ENCODE data around the gene NHEJ1. TPM values are rescaled to one million over a fixed set of nuclear protein-coding genes. Genes with fewer than 3 reads are reported as not detected.

The NHEJ1 gene
- polyA plus RNA-seq, 3 donors: 19.5 to 22.6 (median 20.4) TPM

DNA sequence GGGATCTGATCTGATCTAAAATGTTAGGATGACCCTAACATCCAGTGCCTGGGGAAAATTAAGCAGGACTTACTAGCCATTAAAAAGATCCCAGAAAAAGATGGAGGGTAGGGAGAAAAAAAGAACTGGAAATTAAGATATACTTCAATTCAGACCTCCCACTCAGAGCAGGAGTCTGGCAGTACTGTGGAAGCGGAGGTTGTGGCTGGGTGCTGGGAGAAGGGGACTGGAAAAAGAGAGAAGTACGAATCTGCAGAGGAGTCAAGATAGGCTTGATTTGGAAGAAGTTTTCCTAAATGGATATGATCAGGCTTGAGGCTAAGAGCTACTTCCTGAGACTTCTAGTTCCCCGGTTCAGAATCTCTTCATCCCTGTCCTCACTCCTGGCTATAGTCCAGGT is 66.4 kb downstream of the NHEJ1 start:
- no peak for DNase-seq (ENCODE audit: low read depth in 3 of 3, low spot score in 2 of 3)

DNA sequence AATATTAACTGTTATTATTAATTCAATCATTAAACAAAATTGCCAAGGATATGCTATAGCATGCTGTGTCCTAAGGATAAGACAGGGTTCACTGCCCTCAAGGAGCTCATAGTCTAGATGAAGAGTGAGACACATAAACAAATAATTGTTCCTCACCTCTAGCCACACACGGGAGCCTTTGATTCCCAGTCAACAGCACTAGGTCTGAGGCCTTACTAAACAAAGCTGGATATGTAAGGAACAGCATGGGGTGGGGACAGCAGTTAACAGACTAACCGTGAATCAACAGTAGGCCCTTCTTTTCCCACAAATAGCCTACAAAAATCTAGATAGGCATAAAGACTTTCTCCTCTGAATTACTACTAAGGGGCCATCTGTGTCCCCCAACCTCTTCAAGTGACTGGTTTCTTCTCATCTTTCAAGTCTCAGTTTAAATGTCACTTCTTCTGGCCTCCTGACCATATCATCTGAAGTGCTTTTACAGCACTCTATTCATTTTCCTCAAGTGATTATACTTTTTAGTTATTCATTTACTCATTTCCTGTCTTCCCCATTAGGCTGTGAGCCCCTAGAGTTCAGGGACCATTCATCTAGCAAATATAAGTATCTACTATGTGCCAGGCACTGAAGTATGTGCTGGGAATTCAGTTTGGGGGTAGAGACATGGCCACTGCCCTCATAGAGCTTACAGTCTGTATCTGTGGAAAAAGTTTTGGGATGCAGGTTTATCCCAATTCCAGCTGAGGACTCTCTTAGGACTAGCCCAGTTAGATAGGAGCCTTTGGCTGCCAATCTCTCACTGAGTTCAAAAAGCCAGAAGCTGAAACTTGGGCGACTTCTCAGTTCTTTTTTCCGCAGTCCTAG is 69.9 kb downstream of the NHEJ1 start:
- DNase-seq (ENCODE audit: low read depth in 3 of 3, low spot score in 2 of 3): no peak

DNA sequence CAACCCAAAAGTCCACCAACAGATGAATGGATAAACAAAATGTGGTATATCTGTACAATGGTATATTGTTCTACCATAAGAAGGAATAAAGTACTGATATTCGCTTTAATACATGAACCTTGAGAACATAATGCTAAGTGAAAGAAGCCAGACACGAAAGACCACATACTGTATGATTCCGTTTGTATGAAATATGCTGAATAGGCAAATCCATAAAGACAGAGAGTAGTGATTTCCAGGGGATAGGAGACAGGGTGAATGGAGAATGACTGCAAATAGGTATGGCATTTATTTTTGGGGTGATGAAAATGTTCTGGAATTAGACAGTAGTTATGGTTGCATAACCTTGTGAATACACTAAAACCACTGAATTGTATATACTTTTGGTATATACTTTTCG is 71.3 kb downstream of the NHEJ1 start:
- DNase-seq (ENCODE audit: low read depth in 3 of 3, low spot score in 2 of 3): no peak

DNA sequence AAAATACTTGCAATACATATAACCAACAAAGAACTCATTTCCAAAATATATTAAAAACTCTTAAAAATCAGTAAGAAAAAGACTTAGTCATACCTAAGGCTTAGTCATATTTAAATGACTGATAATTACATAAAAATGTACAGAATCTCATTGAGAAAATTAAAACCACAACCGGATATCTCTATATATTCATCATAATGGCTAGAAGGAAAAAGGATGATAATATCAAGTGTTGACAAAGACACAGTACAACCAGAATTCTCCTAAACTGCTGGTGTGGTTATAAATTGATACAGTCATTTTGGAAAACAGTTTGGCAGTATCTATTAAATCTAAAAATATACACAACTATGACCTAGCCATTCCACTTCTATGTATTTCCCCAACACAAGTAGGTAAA is 72.8 kb downstream of the NHEJ1 start:
- no peak for DNase-seq (ENCODE audit: low read depth in 3 of 3, low spot score in 2 of 3)

DNA sequence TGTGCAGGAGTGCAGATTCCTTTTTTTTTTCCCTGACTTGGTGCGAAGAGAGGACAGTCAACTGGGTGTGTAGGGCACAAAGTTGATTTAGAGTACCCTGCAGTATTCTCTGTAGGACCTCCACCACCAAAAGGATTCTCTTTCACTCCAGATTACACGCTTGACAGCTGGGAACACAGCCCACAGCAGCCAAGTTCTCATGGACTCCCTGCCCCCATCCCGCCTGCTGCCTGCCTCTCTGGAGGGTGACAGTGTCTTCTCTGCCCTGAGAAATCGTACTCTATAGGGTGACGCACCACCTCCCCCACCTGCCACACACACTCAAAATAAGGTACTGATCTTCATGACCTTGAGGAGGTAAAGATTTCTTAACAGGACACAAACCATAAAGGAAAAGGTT is 73.3 kb downstream of the NHEJ1 start:
- DNase-seq (ENCODE audit: low read depth in 3 of 3, low spot score in 2 of 3): no peak

DNA sequence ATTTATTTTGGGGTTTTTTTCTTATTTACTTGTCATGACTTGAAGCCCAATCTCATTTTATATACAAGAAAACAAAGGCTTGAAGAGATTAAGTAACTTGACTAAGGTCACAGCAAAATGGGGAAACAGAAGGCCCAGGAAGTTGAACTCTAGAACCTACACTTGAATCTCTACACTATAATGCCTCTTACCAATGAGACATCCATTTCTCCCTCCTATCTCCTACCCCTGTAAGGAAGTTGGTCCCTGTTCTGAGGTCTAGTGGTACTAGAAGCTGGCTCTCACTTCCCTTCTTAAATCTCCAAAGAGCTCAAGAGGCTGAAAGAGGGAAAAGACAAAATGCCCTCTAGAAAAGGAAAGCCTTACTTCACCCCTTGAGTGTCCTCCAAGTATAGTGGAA is 74.4 kb downstream of the NHEJ1 start:
- DNase-seq (ENCODE audit: low read depth in 3 of 3, low spot score in 2 of 3): no peak

DNA sequence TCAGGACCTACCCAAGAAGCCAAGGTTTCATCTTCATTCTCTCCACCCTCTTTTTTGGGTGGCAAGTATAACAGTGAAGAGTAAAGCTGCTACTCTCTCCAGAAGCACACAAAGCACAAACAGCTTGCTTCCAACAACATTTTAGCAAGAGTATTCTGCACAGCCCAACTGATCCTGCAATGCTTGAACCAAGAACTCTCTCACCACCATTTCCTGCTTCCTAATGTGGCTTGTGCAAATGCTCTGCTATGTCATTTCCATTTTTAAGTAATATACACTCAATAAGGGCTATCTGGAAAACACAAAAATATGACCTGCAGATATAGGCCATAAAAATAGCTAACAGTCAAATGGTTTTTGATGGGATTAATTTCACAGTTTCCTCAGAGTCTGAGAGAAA is 75.8 kb downstream of the NHEJ1 start:
- DNase-seq (ENCODE audit: low read depth in 3 of 3, low spot score in 2 of 3): no peak

DNA sequence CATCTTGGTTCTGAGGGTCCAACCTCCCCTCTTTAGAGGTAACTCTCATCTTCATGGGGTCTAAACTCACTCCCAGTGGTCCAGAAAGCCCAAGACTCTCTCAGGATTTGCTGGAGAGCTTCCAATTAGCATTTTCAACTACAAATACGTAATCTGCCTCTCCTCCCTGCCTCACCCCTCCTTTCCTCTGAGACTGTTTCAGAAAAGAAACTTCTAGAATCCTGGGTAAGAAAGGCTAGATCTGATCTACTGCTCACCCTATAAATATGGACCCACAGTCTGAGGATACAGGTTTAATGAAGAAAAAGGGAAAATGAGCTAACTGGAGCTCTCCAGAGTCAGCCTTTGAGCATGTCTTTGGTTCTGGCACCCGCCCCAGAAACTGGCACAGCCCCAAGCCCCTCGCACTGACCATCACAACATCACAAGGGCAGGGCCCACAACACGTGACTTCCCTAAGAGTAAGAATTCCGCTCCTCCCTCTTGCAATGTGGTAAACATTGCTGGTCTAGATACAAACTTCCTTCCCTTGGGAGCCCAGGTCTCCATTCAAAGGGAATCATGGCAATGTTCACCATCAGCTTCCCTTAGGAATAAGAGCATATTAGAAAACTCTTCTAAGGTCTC is 78.2 kb downstream of the NHEJ1 start:
- DNase-seq (ENCODE audit: low read depth in 3 of 3, low spot score in 2 of 3): no peak

DNA sequence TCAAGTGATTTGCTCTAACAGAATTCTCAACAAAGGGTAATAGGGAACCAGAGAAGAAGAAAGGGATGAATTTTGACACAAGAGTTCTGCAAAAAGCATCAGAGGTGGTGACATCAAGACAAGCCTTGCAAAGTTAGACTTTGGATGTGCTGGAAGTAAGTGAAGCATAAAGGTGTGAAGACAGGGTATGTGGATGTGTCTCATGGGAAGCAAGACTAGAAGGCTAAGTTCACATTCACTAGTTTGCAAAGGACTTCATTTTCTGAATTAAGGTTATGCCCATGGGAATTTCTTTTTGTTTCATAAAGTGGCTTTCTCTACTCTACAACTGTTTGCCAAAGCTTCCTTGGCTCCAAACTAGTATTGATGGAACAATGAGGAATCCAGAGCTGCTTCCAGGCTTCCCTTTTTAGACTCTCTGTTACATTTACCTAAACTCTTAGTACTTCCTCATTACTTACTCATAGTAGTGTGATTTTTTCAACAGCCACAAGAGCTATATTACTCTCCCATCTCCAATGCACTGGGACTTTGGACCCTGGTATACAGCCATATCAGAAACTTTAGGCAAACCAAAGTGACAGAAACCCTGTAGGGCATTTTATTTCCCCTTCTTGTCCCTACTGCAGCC is 78.8 kb downstream of the NHEJ1 start:
- DNase-seq (ENCODE audit: low read depth in 3 of 3, low spot score in 2 of 3): no peak

DNA sequence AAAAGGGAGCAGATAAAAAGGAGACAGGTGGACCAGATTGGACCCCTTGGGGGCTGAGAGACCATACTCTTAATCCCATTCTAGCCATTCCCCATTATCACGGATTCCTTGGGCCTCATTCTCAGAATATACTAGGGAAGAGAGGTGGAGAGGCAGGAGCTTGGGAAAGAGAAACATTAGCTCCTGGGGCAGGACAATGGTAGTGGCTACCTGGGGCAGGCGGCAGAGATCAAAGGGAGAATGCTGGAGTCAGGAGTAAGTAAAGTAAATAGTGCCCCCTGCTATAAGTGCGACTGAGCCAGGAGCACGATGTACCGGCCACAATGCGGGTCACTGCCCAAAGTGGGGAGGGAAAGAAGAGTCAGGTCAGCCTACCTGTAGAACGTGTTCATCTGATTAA is 79.5 kb downstream of the NHEJ1 start:
- no peak for DNase-seq (ENCODE audit: low read depth in 3 of 3, low spot score in 2 of 3)

DNA sequence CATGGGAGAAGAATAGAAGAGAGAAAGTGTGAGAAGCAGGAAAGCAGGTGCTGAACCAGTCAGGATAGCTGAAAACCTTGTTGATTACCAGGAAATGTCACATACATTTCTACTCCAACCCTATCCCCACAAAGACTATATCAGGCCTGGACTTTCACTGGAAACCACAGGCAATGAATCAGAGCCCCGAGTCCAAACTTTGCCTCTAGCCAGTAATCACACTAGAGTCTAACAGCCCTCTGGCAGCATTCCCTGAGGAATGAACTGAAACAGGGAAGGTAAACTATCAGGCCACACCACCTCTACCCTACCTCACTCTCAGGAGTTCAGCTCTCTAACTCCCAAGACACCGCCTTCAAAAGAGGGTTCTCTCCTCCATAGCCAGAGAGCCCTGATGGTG is 81.2 kb downstream of the NHEJ1 start:
- DNase-seq (ENCODE audit: low read depth in 3 of 3, low spot score in 2 of 3): no peak

DNA sequence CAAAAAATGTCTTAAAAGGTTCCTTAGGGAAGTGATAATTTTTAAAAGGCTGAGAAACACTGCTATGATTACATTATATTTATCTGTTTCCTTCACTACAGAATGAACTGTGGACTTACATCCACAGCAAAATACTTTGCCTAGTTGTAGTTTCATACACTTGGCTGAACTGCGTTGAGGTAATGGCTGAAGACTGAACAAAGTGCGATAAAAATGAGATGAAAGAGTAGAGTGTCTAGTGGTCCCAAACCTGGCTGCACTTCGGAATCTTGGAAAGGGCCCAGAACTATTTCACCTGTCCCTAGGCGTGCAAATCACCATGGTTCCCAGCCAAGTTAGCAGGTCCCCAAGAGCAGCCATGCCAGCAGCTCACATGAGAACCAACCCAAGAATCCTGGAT is 81.7 kb downstream of the NHEJ1 start:
- no peak for DNase-seq (ENCODE audit: low read depth in 3 of 3, low spot score in 2 of 3)

DNA sequence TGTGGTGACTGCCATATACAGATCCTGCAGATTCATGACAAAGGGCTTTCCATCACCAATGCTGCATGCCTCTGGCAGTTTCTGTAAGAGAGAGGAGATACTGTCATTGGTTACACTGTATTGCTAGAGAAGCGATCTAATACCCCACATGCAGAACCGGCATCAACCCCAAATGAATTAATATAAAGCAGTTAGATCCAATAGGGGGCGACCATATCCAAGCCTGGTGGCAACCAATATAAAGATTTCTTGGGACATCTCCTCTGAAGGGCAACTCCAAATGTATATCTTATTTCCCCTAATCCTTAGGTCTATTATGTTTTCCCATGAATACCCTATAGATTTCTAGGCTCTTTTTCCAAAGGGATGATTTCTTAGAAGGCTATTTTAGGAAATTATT is 82.5 kb downstream of the NHEJ1 start:
- DNase-seq (ENCODE audit: low read depth in 3 of 3, low spot score in 2 of 3): no peak

DNA sequence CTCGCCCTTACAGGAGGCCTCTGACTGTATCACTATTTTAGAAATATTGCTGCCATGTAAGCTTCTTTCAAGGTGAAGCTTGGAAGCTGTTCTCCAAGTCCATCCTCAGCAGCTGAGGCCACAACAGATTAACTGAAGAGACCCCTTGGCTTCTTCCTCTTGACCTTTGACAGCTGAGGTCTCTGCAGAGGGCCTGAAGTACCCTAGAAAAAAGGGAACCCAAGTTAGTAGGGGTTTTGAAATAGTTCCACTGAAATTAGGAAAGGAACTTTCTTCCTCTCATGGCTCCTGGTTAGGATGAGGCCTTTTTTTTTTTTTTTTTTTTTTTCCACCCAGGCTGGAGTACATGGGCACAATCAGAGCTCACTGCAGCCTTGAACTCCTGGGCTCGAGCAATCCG is 84.4 kb downstream of the NHEJ1 start:
- no peak for DNase-seq (ENCODE audit: low read depth in 3 of 3, low spot score in 2 of 3)

DNA sequence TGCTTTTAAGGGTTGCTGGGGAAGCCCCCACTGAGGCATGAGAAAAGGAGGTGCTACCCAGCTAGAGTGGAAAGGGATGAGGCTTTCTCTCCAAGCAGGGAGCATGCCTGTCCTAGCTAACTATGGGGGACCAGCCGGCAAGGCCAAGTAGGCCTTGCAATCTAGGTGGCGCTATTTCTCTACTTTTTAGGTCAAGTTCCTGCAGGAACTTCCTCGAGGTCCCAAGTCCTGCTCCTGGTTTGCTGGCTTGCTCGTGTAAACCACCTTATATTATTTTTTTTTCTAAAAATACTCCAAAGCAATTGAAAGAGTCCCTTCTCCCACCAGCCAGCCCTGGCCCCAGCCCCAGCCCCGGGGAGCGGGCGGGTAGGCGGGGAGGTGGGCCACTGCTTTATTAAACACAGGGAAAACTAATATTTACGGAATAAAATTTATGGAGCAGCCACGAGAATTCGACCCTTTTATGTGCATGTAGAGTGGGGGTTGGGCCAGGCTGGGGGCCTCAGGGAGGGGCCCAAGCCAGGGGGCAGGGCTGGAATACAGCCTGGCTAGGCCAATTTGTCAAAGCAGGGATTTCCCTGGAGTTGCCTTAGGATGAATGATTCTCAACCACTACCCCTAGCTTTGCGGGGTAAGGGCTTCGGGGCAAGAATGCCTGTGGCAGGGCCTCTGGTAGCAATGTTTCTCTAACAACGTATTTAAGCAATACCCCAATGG is 87.0 kb downstream of the NHEJ1 start:
- DNase-seq (ENCODE audit: low read depth in 3 of 3, low spot score in 2 of 3): peak; percentile 31 to 62 (median 51)

DNA sequence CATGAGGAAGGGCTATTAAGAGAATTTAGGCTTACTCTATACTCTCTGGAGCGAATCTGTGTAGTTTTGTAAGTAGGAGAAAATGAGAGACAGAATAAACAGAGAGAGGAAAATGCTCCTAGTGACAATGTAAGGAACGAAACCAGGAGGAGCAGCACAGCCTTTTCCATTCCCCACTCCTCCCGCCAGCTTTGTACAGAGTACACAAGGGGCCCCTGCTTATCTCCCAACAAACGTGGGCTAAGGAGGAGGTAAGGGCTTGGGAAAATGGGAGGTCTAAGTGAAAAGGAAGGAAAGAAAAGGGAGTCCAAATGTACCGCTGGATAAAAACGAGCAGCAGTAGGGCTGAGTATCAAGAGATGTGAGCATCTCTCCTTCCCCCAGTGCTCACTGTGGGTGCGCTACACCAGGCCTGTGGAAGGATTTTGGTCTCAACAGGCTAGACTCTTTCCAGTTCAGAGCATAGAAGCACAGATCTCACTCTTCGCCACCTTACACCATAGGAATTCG is 87.8 kb downstream of the NHEJ1 start:
- no peak for DNase-seq (ENCODE audit: low read depth in 3 of 3, low spot score in 2 of 3)

DNA sequence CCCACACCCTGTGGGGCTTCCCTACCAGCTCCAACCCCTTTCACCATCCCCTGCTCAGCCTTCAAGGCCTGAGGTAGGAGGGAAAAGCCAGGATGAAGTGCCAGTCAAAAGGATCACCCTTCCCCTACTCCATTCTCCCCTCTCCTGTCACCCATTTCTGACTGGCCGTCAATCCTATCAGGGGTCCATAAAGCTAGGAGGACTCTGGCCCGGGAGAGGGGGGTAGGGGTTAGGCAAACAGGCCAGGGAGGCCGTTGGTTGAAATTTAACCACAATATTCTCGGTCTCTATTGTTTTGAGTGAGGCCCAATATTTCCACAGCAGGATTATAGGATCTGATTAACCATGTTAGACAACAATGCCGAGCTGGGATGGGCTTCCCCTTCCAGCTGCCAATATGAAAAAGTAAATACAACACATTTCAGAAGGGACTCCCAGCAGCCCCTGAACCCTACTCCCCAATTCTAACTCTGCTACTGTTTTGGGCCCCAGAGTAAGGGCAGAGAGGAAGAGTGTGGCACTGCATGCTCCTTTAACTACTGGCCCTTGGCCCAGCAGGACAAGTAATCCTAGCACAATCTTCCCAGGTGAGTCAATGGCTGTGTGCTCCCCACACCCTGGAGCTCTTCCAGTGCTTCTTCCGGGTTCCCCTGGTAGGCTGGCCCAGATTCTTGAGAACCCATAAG is 89.3 kb downstream of the NHEJ1 start:
- DNase-seq (ENCODE audit: low read depth in 3 of 3, low spot score in 2 of 3): no peak

DNA sequence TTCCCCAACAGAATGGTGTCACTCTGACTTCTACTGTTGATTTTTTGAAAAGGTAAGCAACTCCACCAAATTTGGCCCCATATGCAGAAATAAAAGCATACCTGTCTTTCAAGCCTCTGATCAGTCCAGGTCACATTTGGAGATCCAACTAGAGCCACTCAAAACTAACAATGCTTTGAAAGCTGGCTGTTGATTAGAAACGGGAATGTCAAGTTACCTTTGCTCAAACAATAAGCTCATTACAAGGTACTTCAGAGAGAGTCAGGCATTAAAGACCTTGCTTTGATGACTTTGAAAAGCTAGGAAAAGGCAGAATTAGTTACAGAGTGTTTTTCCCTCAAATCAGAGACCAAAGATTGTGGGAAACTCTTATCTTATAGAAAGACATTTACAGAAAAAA is 95.1 kb downstream of the NHEJ1 start:
- DNase-seq (ENCODE audit: low read depth in 3 of 3, low spot score in 2 of 3): no peak

DNA sequence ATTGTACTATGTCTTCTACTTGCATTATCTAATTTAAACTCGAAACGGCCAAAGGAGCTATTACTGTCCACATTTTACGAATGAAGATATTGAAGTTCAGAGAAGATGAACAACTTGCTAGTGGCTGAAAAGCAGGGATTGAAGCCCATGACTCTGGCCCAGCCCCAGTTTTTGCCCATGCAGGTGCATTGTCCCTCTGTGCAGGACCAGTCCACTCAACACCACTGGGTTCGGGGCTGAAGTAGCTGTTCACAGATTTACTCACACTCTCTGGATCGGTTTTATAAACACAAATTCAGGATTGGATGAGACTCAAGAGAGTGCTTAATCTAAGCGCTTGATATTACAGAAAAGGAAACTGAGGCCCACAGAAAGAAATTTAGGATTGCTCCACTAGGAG is 98.5 kb downstream of the NHEJ1 start:
- DNase-seq (ENCODE audit: low read depth in 3 of 3, low spot score in 2 of 3): no peak

Data from right renal cortex interstitium (tissue), 3 donors.